ENCODE data around the gene BRSK2. TPM values are rescaled to one million over a fixed set of nuclear protein-coding genes. Genes with fewer than 3 reads are reported as not detected.

The BRSK2 gene
- total and polyA plus RNA-seq, 2 donors from 2014 or later, result 0.43 to 1.2 TPM

DNA sequence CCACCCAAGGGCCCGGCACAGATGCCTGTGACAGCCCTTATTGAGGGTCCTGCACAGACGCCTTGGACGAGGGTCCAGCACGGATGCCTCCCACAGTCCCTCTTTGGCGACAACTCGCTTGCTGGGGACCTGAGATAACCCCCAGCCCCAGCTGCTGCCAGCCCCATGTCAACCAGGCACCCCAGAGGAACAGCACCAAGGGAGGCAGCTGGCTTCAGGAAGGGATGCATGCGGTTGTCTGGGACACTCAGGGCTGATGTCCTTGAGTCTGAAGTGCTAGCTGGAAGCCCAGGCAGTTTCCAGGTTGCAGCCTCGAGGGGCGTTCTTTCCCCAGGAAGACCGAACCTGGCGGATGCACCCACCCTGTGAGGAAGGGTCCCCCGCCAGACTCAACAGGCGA, 63.0 kb downstream of the BRSK2 start:
- H3K27ac ChIP-seq (ENCODE audit: low read depth in 2 of 2, low read length in 2 of 2), result no peak overlapping the region
- TF ChIP-seq, protein P1, sequence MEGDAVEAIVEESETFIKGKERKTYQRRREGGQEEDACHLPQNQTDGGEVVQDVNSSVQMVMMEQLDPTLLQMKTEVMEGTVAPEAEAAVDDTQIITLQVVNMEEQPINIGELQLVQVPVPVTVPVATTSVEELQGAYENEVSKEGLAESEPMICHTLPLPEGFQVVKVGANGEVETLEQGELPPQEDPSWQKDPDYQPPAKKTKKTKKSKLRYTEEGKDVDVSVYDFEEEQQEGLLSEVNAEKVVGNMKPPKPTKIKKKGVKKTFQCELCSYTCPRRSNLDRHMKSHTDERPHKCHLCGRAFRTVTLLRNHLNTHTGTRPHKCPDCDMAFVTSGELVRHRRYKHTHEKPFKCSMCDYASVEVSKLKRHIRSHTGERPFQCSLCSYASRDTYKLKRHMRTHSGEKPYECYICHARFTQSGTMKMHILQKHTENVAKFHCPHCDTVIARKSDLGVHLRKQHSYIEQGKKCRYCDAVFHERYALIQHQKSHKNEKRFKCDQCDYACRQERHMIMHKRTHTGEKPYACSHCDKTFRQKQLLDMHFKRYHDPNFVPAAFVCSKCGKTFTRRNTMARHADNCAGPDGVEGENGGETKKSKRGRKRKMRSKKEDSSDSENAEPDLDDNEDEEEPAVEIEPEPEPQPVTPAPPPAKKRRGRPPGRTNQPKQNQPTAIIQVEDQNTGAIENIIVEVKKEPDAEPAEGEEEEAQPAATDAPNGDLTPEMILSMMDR (IDR thresholded peaks at IDR 0.05; ENCODE audit: borderline replicate concordance, extremely low read depth, insufficient read depth), result no peak
- FAIRE-seq, result no peak
- intact Hi-C loops (cut with DNase I), result no loop called here
- no peak for DNase-seq
- no peaks in the 10 kb centered on the region for H3K27me3 ChIP-seq (ENCODE audit: control insufficient read depth, insufficient read depth, low read length)
- H3K9ac ChIP-seq (ENCODE audit: low read length in 3 of 3), result no peak overlapping the region
- H3K4me1 ChIP-seq (ENCODE audit: control insufficient read depth in 2 of 3, insufficient read depth in 2 of 3, low read depth in 1 of 3, low read length in 3 of 3), result no peaks in the 10 kb centered on the region
- H3K4me3 ChIP-seq (ENCODE audit: low read length in 3 of 3), result no peak overlapping the region
- no peaks in the 10 kb centered on the region for H3K9me3 ChIP-seq (ENCODE audit: control insufficient read depth in 2 of 3, insufficient read depth in 1 of 3, low read length in 3 of 3)
- H3K36me3 ChIP-seq (ENCODE audit: control insufficient read depth in 2 of 3, insufficient read depth in 3 of 3, low read length in 3 of 3), result no peaks in the 10 kb centered on the region

DNA sequence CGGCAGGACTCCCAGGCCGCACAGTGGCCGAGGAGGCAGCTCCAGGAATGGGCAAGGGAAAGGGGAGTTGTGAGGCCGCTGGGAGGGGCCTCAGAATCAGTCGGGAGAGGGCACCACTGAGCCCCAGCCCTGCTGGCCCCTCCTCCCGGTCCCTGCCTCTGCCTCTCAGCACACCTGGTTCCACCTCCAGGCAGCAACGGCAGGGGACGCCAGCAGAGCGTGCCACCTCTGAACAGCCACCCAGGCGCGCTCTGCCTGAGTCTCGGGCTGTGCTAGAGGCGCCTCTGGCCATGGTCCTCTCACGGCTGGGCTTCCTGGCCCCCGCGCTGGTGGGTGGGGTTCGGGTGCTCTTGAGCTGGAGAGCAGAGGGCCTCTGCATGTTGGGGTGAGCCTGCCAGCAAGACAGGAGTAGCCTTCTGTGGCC, 63.9 kb downstream of the BRSK2 start:
- no peak overlapping the region for H3K4me3 ChIP-seq (ENCODE audit: low read length in 3 of 3)
- DNase-seq, result peak in 3 of 5 donors; percentile 62 to 81 (median 74)
- intact Hi-C loops (cut with DNase I), result no loop called here
- no peaks in the 10 kb centered on the region for H3K27me3 ChIP-seq (ENCODE audit: control insufficient read depth, insufficient read depth, low read length)
- no peak overlapping the region for H3K9ac ChIP-seq (ENCODE audit: low read length in 3 of 3)
- FAIRE-seq, result no peak
- no peak overlapping the region for H3K27ac ChIP-seq (ENCODE audit: low read depth in 2 of 2, low read length in 2 of 2)
- TF ChIP-seq, protein P1 (IDR thresholded peaks at IDR 0.05; ENCODE audit: borderline replicate concordance, extremely low read depth, insufficient read depth), result no peak
- H3K36me3 ChIP-seq (ENCODE audit: control insufficient read depth in 2 of 3, insufficient read depth in 3 of 3, low read length in 3 of 3), result no peaks in the 10 kb centered on the region
- H3K4me1 ChIP-seq (ENCODE audit: control insufficient read depth in 2 of 3, insufficient read depth in 2 of 3, low read depth in 1 of 3, low read length in 3 of 3), result no peaks in the 10 kb centered on the region
- no peaks in the 10 kb centered on the region for H3K9me3 ChIP-seq (ENCODE audit: control insufficient read depth in 2 of 3, insufficient read depth in 1 of 3, low read length in 3 of 3)

DNA sequence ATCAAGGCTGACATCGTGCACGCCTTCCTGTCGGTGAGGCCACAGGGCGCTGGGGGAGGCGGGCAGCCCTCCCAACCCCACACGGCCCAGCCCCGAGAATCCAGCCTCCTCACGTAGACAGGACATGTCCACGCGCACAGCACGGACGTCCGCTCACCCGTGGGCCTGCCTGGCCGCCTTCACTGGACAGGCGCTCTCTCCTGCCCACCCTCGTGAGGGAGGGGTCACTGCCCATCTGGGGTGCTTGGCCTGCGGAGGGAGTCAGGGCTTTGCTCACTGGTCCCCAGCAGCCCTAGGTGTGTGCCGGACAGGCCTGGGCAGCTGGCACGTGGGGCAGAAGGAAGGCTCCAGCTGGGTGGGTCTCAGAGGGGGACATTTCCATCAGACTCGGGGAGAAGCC, 64.8 kb downstream of the BRSK2 start:
- Histone ChIP-seq H3K27ac (ENCODE audit: low read depth in 2 of 2, low read length in 2 of 2) (no peak overlapping the region), H3K4me1 (ENCODE audit: control insufficient read depth in 2 of 3, insufficient read depth in 2 of 3, low read depth in 1 of 3, low read length in 3 of 3) (no peaks in the 10 kb centered on the region), H3K9ac (ENCODE audit: low read length in 3 of 3) (no peak overlapping the region), H3K36me3 (ENCODE audit: control insufficient read depth in 2 of 3, insufficient read depth in 3 of 3, low read length in 3 of 3) (no peaks in the 10 kb centered on the region), H3K9me3 (ENCODE audit: control insufficient read depth in 2 of 3, insufficient read depth in 1 of 3, low read length in 3 of 3) (no peaks in the 10 kb centered on the region), H3K27me3 (ENCODE audit: control insufficient read depth, insufficient read depth, low read length) (no peaks in the 10 kb centered on the region), H3K4me3 (ENCODE audit: low read length in 3 of 3) (no peak overlapping the region)
- DNase-seq (no peak), FAIRE-seq (no peak)
- TF ChIP-seq, protein P1 (IDR thresholded peaks at IDR 0.05; ENCODE audit: borderline replicate concordance, extremely low read depth, insufficient read depth), result no peak
- intact Hi-C loops (cut with DNase I), result no loop called here
